GM10248 (cell line): ENCODE measurements around the gene TTYH1.

Source experiments
- CTCF ChIA-PET: fragments of 300-600 bp; sonication (Branson Sonifier 250); formaldehyde crosslinking; extraction: SDS; loops from one replicate; lab custom pipeline; 2021; ENCODE audit warnings: antibody characterized with exemption; lab: Yijun Ruan, JAX
- POLR2A ChIA-PET: fragments of 350-650 bp; sonication (Branson Sonifier 250); formaldehyde crosslinking; extraction: SDS; loops from one replicate; lab custom pipeline; 2020; ENCODE audit warnings: antibody characterized with exemption; lab: Yijun Ruan, JAX
- DNase-seq: peaks from one replicate; pipeline ENCODE4 v3.0.0; 2012; ENCODE audit errors: extremely low spot score
- CTCF ChIP-seq: IDR thresholded peaks from 2 replicates; pipeline ENCODE4 v1.5.1; 2012; ENCODE audit warnings: mild to moderate bottlenecking, low read depth; ENCODE audit errors: extremely low read depth, missing control alignments, control extremely low read depth

TTYH1 gene

GRCh38 chr19:54408456-54409026 is 6.7 kb upstream of the TTYH1 start:
- no peak for DNase-seq
- CTCF ChIA-PET: interaction anchor here (3.5 kb wide), 1 partner anchor 18 kb away, joined by 15 read pairs; no protein-coding TSS in a partner anchor
- POLR2A ChIA-PET: no interaction called here
- TF ChIP-seq CTCF: no peak

GRCh38 chr19:54411033-54411432 is 4.2 kb upstream of the TTYH1 start:
- no peak for TF ChIP-seq CTCF
- ChIA-PET POLR2A (no interaction called here), CTCF (no interaction called here)
- DNase-seq: no peak

GRCh38 chr19:54412877-54413276 is 2.4 kb upstream of the TTYH1 start:
- no peak for TF ChIP-seq CTCF
- POLR2A ChIA-PET: no interaction called here

GRCh38 chr19:54414156-54414555 is 1.1 kb upstream of the TTYH1 start:
- CTCF ChIA-PET: no interaction called here
- TF ChIP-seq CTCF: no peak
- no peak for DNase-seq
- POLR2A ChIA-PET: no interaction called here

More at GRCh38 chr19:54412877-54413276, 2.4 kb upstream of the TTYH1 start:
- DNase-seq: no peak
- CTCF ChIA-PET: no interaction called here

- CTCF ChIA-PET: interaction anchor here (1.7 kb wide), 1 partner anchor 25 kb away, joined by 7 read pairs; no protein-coding TSS in a partner anchor
- POLR2A ChIA-PET: interaction anchor here (0.5 kb wide), 1 partner anchor 1159 kb away, joined by 4 read pairs; no protein-coding TSS in a partner anchor
- no peak for DNase-seq
- TF ChIP-seq CTCF: no peak
Observed at GRCh38 chr19:54415901-54416673, 823 bp downstream of the TTYH1 start.

- TF ChIP-seq CTCF: no peak
- ChIA-PET CTCF (interaction anchor here (1.7 kb wide), 1 partner anchor 26 kb away, joined by 7 read pairs; no protein-coding TSS in a partner anchor), POLR2A (interaction anchor here (0.5 kb wide), 1 partner anchor 1158 kb away, joined by 4 read pairs; no protein-coding TSS in a partner anchor)
- DNase-seq: no peak
Observed at GRCh38 chr19:54416695-54417491, 1.6 kb downstream of the TTYH1 start.
